Suprapubic skin (tissue), 4 donors: ENCODE results near the gene TOR1AIP2. TPM values are rescaled to one million over a fixed set of nuclear protein-coding genes. Genes with fewer than 3 reads are reported as not detected.
A peak's percentile ranks its signal among the peaks of the same experiment; 100 is the strongest.

Experiments
- DNase-seq, 2 donors: peaks; one replicate each; pipeline ENCODE4 v3.0.0-alpha.2; 2019; ENCODE audit warnings: low spot score in 2 of 2
- H3K27ac ChIP-seq: fragments of 200-600 bp; sonication (generic); one replicate; pipeline ENCODE4 v1.5.1; 2019
- H3K27me3 ChIP-seq: fragments of 200-600 bp; sonication (generic); one replicate; pipeline ENCODE4 v1.5.1; 2019
- H3K36me3 ChIP-seq: fragments of 200-600 bp; sonication (generic); one replicate; pipeline ENCODE4 v1.5.1; 2019
- H3K4me1 ChIP-seq: fragments of 200-600 bp; sonication (generic); one replicate; pipeline ENCODE4 v1.5.1; 2019
- H3K4me3 ChIP-seq: fragments of 200-600 bp; sonication (generic); one replicate; pipeline ENCODE4 v1.5.1; 2019; ENCODE audit warnings: mild to moderate bottlenecking
- H3K9me3 ChIP-seq: fragments of 200-600 bp; sonication (generic); one replicate; pipeline ENCODE4 v1.5.1; 2019
- CTCF ChIP-seq, 2 donors: fragments of 200-600 bp in 1 of 2; fragments of 450-650 bp in 1 of 2; sonication (generic) in 1 of 2; IDR thresholded peaks; one replicate each; pipeline ENCODE4 v1.5.1; 2016 to 2019; ENCODE audit warnings: antibody characterized with exemption in 2 of 2, mild to moderate bottlenecking in 1 of 2, moderate library complexity in 1 of 2
- EP300 ChIP-seq: sonication (generic); formaldehyde crosslinking; IDR thresholded peaks from one replicate; pipeline ENCODE4 v1.6.1; 2017; ENCODE audit warnings: antibody characterized with exemption
- POLR2A ChIP-seq, 2 donors: fragments of 450-650 bp; IDR thresholded peaks; one replicate each; pipeline ENCODE4 v1.6.1; 2017; ENCODE audit warnings: antibody characterized with exemption in 2 of 2, mild to moderate bottlenecking in 2 of 2, moderate library complexity in 2 of 2
- POLR2AphosphoS5 ChIP-seq, 3 donors: sonication (generic); formaldehyde crosslinking; IDR thresholded peaks; one replicate each; pipeline ENCODE4 v1.6.1; 2017; ENCODE audit warnings: antibody characterized with exemption in 3 of 3
- WGBS: methylation state at CpG from one replicate; pipeline ENCODE4 v1.1.5; 2018; 5-methylcytosine and 5-hydroxymethylcytosine counted together
- total RNA-seq, 4 donors: library from RNA; depleted of rRNA; stranded (reverse); fragments of >200 nt; gene quantifications; one replicate each; pipeline ENCODE4 v1.1.0, GENCODE V29; 2016

The TOR1AIP2 gene
- total RNA-seq, 4 donors from 2014 or later, result 68.0 to 91.5 (median 78.3) TPM

GRCh38 chr1:179820226-179820970 is 57.2 kb downstream of the TOR1AIP2 start:
- H3K27me3 ChIP-seq, result no peaks in the 10 kb centered on the region
- DNase-seq, result peak; percentile 38 to 65
- WGBS, result 85% methylated on average over 9 of the region's 9 CpGs
- no peaks in the 10 kb centered on the region for H3K36me3 ChIP-seq
- H3K4me3 ChIP-seq, result no peak overlapping the region
- H3K27ac ChIP-seq, result no peak overlapping the region
- no peaks in the 10 kb centered on the region for H3K9me3 ChIP-seq
- H3K4me1 ChIP-seq, result peaks cover 8% of the 10 kb centered on the region
- no peak for TF ChIP-seq EP300
- no peak for TF ChIP-seq POLR2AphosphoS5 (IDR thresholded peaks at IDR 0.05)
- TF ChIP-seq CTCF (IDR thresholded peaks at IDR 0.05), result no peak
- TF ChIP-seq POLR2A (IDR thresholded peaks at IDR 0.05), result no peak

- Histone ChIP-seq H3K27ac (no peak overlapping the region), H3K4me3 (no peak overlapping the region), H3K9me3 (no peaks in the 10 kb centered on the region), H3K27me3 (no peaks in the 10 kb centered on the region), H3K36me3 (no peaks in the 10 kb centered on the region), H3K4me1 (peaks cover 21% of the 10 kb centered on the region)
- 73% methylated on average over 12 of the region's 14 CpGs for WGBS
- TF ChIP-seq POLR2AphosphoS5 (IDR thresholded peaks at IDR 0.05) (no peak), POLR2A (IDR thresholded peaks at IDR 0.05) (no peak), CTCF (IDR thresholded peaks at IDR 0.05) (no peak), EP300 (no peak)
- DNase-seq, result peak; percentile 44 to 65
These were observed 58.8 kb downstream of the TOR1AIP2 start for GRCh38 chr1:179818743-179819173.

DNA sequence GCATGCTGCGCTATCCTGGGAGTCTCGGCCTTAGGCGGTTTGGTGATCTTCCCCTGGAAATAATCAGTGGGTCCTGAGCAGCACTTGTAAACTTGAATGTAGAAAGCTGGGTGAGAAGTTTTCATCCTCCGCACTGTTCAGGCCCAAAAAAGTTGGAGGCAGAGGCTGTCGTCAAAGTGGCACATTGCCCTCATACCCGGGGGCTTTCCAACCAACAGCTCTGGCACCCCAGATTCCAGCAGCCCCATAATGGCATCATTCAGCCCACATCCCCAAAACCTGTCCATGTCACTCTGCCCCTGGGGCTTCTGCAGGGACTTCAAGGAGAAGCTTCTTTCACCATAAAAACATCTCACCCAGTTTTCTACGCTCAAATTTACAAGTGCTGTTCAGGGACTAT is 59.3 kb downstream of the TOR1AIP2 start:
- peak; percentile 20 to 37 for DNase-seq
- TF ChIP-seq CTCF (IDR thresholded peaks at IDR 0.05), result no peak
- TF ChIP-seq EP300, result no peak
- no peak for TF ChIP-seq POLR2A (IDR thresholded peaks at IDR 0.05)
- no peak for TF ChIP-seq POLR2AphosphoS5 (IDR thresholded peaks at IDR 0.05)
- H3K4me1 ChIP-seq, result peaks cover 21% of the 10 kb centered on the region
- H3K27ac ChIP-seq, result no peak overlapping the region
- no peaks in the 10 kb centered on the region for H3K36me3 ChIP-seq
- WGBS, result 97% methylated on average over 6 of the region's 7 CpGs
- H3K27me3 ChIP-seq, result no peaks in the 10 kb centered on the region
- no peak overlapping the region for H3K4me3 ChIP-seq
- H3K9me3 ChIP-seq, result no peaks in the 10 kb centered on the region

DNA sequence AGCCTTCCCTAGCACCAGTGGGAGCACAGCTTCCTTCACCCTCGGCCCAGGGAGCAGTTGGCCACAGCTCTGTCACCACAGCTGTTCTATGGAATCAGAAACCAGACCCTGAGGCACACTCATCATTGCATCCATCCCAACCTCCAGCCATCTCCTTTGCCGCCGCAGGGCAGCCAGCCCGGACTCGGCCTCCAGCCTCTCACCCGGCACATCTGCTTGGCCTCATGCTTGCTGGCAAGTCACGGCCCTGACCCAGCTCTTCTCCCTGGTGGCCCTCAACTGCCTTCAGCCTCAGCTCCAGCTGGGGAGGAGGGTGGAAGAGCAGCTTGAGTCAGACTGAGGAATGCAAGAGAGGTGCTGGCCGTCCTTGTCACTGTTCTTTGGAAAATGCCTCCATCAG is 59.8 kb downstream of the TOR1AIP2 start:
- H3K4me1 ChIP-seq, result peaks cover 21% of the 10 kb centered on the region
- no peaks in the 10 kb centered on the region for H3K27me3 ChIP-seq
- H3K9me3 ChIP-seq, result no peaks in the 10 kb centered on the region
- H3K27ac ChIP-seq, result no peak overlapping the region
- H3K36me3 ChIP-seq, result no peaks in the 10 kb centered on the region
- H3K4me3 ChIP-seq, result no peak overlapping the region
- DNase-seq, result peak; percentile 48 to 75
- TF ChIP-seq CTCF (IDR thresholded peaks at IDR 0.05) (no peak), POLR2AphosphoS5 (IDR thresholded peaks at IDR 0.05) (no peak), EP300 (no peak), POLR2A (IDR thresholded peaks at IDR 0.05) (no peak)
- 81% methylated on average over 6 of the region's 8 CpGs for WGBS

- no peaks in the 10 kb centered on the region for H3K27me3 ChIP-seq
- no peaks in the 10 kb centered on the region for H3K9me3 ChIP-seq
- WGBS, result 95% methylated on average over 8 of the region's 8 CpGs
- H3K4me1 ChIP-seq, result peaks cover 21% of the 10 kb centered on the region
- TF ChIP-seq POLR2A (IDR thresholded peaks at IDR 0.05), result no peak
- TF ChIP-seq POLR2AphosphoS5 (IDR thresholded peaks at IDR 0.05), result no peak
- TF ChIP-seq CTCF (IDR thresholded peaks at IDR 0.05), result no peak
- H3K27ac ChIP-seq, result no peak overlapping the region
- no peaks in the 10 kb centered on the region for H3K36me3 ChIP-seq
- peak in 1 of 2 donors; percentile 26 for DNase-seq
- H3K4me3 ChIP-seq, result no peak overlapping the region
These were observed 60.5 kb downstream of the TOR1AIP2 start for GRCh38 chr1:179817056-179817455.
